ENCODE data around the gene CAPN8. TPM values are rescaled to one million over a fixed set of nuclear protein-coding genes. Genes with fewer than 3 reads are reported as not detected.

The CAPN8 gene
- polyA plus RNA-seq, 1 donor (not counting 4 experiments of a cell fraction or from before 2014, with no cell fraction given), result 4.7 TPM

DNA sequence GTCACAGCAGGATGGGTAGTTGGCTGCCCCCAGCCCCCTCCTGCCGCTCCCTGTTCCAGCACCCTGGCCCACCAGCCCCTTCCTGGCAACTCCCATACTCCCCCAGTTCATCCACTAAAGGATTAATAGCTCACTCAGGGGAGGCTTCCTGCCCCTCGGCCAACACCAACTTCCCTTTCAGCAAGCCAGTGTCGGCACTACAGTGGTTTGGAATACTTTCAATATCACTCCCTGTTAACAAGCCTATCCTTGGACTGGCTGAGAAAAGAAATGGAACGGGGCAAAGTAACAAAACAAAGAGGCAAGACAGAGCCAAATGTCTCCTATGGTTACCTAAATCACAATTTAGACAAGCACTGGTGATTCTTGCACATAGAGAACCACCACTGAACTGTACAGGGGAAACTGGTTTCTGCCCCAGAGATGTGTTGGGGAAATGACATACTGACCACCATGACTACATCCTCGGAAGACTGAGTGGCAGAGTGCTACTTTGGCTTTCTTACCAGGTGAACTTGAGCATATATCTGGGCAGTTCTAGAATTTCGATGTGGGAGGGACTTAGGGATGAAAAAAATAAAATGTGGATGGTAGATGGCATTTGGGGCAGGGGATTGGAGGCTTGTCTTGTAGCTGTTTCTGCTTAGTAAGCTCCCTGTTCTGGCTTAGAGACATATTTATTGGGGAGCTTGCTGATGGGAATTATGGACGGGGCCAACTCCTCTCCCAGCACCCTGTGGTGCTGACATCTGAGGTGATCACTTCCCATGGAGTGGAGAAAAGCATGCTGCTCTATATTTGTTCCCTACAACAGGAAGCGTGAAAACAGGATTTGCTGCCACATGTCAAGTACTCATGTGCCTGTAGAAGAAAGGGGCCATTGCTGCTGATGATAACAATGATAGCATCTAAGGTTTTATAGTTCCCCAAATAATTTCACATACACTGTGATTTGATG, 39.7 kb upstream of the CAPN8 start:
- H3K9me1 ChIP-seq (ENCODE audit: control insufficient read depth, extremely low read depth, insufficient read depth, low read length), result no peaks in the 10 kb centered on the region
- no peaks in the 10 kb centered on the region for H3K36me3 ChIP-seq (ENCODE audit: control insufficient read depth in 2 of 2, extremely low read depth in 1 of 2, insufficient read depth in 2 of 2, low read length in 2 of 2)
- no peak for DNase-seq (ENCODE audit: low read depth, low spot score)
- no peaks in the 10 kb centered on the region for H3K79me2 ChIP-seq (ENCODE audit: control insufficient read depth, insufficient read depth, low read length)
- peaks cover 59% of the 10 kb centered on the region for H3K4me1 ChIP-seq (ENCODE audit: control insufficient read depth, extremely low read depth, insufficient read depth, low read length)
- H3K27ac ChIP-seq (ENCODE audit: control insufficient read depth, insufficient read depth, low read length), result no peak overlapping the region
- FAIRE-seq, result no peak
- H4K20me1 ChIP-seq (ENCODE audit: control insufficient read depth, extremely low read depth, insufficient read depth, low read length), result no peaks in the 10 kb centered on the region
- dilution Hi-C loops (cut with MboI; ENCODE audit: extremely low pct_ligation_motif_present, low sequenced_read_pairs), result no loop called here
- H3K4me3 ChIP-seq (ENCODE audit: control insufficient read depth in 2 of 3, extremely low read depth in 1 of 3, insufficient read depth in 2 of 3, low read depth in 1 of 3, low read length in 3 of 3), result no peak overlapping the region
- H3K9ac ChIP-seq (ENCODE audit: control insufficient read depth, extremely low read depth, insufficient read depth, low read length), result no peak overlapping the region
- H3K27me3 ChIP-seq (ENCODE audit: control insufficient read depth, extremely low read depth, insufficient read depth, low read length), result no peaks in the 10 kb centered on the region
- peak overlapping the region; percentile 20 for H3K4me2 ChIP-seq (ENCODE audit: control insufficient read depth, extremely low read depth, insufficient read depth, low read depth, low read length)
- H3K9me3 ChIP-seq (ENCODE audit: control insufficient read depth, low read depth, low read length), result no peaks in the 10 kb centered on the region
- H2AFZ ChIP-seq (ENCODE audit: control insufficient read depth, low read length), result peak overlapping the region; percentile 31
- TF ChIP-seq, protein P1, sequence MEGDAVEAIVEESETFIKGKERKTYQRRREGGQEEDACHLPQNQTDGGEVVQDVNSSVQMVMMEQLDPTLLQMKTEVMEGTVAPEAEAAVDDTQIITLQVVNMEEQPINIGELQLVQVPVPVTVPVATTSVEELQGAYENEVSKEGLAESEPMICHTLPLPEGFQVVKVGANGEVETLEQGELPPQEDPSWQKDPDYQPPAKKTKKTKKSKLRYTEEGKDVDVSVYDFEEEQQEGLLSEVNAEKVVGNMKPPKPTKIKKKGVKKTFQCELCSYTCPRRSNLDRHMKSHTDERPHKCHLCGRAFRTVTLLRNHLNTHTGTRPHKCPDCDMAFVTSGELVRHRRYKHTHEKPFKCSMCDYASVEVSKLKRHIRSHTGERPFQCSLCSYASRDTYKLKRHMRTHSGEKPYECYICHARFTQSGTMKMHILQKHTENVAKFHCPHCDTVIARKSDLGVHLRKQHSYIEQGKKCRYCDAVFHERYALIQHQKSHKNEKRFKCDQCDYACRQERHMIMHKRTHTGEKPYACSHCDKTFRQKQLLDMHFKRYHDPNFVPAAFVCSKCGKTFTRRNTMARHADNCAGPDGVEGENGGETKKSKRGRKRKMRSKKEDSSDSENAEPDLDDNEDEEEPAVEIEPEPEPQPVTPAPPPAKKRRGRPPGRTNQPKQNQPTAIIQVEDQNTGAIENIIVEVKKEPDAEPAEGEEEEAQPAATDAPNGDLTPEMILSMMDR (optimal IDR thresholded peaks at IDR 0.05 in 1 of 3, IDR thresholded peaks at IDR 0.05 in 1 of 3, conservative IDR thresholded peaks at IDR 0.05 in 1 of 3; ENCODE audit: extremely low read depth in 1 of 3, insufficient read depth in 2 of 3, low read length in 3 of 3), result no peak
- no peak for TF ChIP-seq EZH2 (IDR thresholded peaks at IDR 0.05; ENCODE audit: low read length)

DNA sequence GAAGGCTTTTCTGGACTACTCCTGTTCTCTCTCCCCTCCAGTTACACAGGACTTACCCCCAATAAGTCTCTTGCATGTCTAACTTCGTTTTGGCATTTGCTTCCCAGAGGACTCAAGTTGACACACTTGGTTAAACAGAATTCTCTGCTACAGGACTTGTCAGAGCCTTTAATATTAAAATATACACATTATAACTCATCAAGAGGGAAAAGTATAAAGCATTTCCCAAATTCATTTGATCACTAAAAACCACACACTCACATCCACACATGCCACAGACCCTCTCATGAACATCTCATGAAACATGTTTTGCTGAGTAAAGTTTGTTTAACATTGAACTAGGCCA, 38.1 kb upstream of the CAPN8 start:
- TF ChIP-seq, protein P1 (optimal IDR thresholded peaks at IDR 0.05 in 1 of 3, IDR thresholded peaks at IDR 0.05 in 1 of 3, conservative IDR thresholded peaks at IDR 0.05 in 1 of 3; ENCODE audit: extremely low read depth in 1 of 3, insufficient read depth in 2 of 3, low read length in 3 of 3), result no peak
- TF ChIP-seq EZH2 (IDR thresholded peaks at IDR 0.05; ENCODE audit: low read length), result no peak
- no peak for DNase-seq (ENCODE audit: low read depth, low spot score)

More for the DNA sequence above, 38.1 kb upstream of the CAPN8 start:
- Histone ChIP-seq H4K20me1 (ENCODE audit: control insufficient read depth, extremely low read depth, insufficient read depth, low read length) (no peaks in the 10 kb centered on the region), H3K79me2 (ENCODE audit: control insufficient read depth, insufficient read depth, low read length) (no peaks in the 10 kb centered on the region), H3K9ac (ENCODE audit: control insufficient read depth, extremely low read depth, insufficient read depth, low read length) (no peak overlapping the region), H3K27ac (ENCODE audit: control insufficient read depth, insufficient read depth, low read length) (no peak overlapping the region), H3K27me3 (ENCODE audit: control insufficient read depth, extremely low read depth, insufficient read depth, low read length) (no peaks in the 10 kb centered on the region), H3K4me2 (ENCODE audit: control insufficient read depth, extremely low read depth, insufficient read depth, low read depth, low read length) (no peak overlapping the region), H3K9me1 (ENCODE audit: control insufficient read depth, extremely low read depth, insufficient read depth, low read length) (no peaks in the 10 kb centered on the region), H3K4me1 (ENCODE audit: control insufficient read depth, extremely low read depth, insufficient read depth, low read length) (peaks cover 64% of the 10 kb centered on the region), H3K9me3 (ENCODE audit: control insufficient read depth, low read depth, low read length) (no peaks in the 10 kb centered on the region), H2AFZ (ENCODE audit: control insufficient read depth, low read length) (no peak overlapping the region), H3K36me3 (ENCODE audit: control insufficient read depth in 2 of 2, extremely low read depth in 1 of 2, insufficient read depth in 2 of 2, low read length in 2 of 2) (no peaks in the 10 kb centered on the region), H3K4me3 (ENCODE audit: control insufficient read depth in 2 of 3, extremely low read depth in 1 of 3, insufficient read depth in 2 of 3, low read depth in 1 of 3, low read length in 3 of 3) (no peak overlapping the region)
- FAIRE-seq, result no peak
- dilution Hi-C loops (cut with MboI; ENCODE audit: extremely low pct_ligation_motif_present, low sequenced_read_pairs), result no loop called here
